ENCODE measurements around the gene TMEM82.

TMEM82 gene

GRCh38 chr1:15788624-15789301 is 46.5 kb downstream of the TMEM82 start:
- no peak for DNase-seq (ENCODE audit: low spot score)

- DNase-seq (ENCODE audit: low spot score), result no peak
These were observed 53.8 kb downstream of the TMEM82 start for GRCh38 chr1:15796086-15796462.

All from LoVo (cell line).